NCI-H2227 treated with DMSO at 0.1 percent for 48 hours (cell line): Measurements from ENCODE around the gene MUC5AC.
"Not testable (repeated sequence)": the region's sequence is repeated elsewhere in the genome, so short reads cannot be mapped to it uniquely, and the experiment has no call there.

Experiments used
- DNase-seq: peaks from one replicate; lab custom pipeline; 2025; lab: John Stamatoyannopoulos, UW

MUC5AC gene

DNA sequence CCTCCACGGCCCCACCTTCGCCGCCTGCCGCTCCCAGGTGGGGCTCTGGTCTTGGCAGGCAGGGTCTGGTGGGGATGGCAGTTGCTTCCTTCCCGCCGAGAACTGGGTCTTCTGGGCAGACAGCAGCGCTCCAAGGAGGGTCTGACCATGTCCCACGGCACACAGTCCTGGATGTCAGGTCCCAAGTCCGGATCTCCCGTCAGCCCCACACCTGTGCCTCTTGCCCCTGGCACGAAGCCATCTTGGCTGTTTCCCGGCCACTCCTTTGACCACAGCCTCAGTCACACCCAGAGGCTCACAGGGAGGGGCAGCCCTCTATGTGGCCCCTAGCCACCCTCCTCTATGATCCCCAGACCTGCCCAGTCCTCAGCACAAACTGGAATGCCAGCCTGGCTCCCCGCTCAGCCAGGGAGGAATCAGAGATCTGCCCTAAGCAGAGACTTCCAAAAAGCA, 79.4 kb downstream of the MUC5AC start:
- no peak for DNase-seq

DNA sequence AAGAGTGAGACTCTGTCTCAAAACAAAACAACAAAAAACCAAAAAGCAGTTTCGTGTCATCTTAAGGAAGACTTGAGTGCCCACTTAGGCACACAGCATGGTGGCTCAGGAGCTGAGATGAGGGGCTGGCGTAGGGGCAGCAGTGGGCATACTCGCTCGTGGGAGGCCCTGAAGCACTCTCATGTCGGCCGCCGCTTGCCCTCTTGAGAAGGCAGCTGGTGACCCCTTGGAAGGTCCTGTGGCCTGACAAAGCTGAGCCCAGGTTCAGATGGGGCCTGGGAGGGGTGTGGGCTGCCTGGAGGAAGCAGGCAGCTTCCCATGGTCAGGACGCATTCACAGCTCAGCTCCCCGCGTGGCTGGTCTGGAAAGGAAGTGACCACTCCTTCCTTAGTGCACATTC, 80.1 kb downstream of the MUC5AC start:
- no peak for DNase-seq

DNA sequence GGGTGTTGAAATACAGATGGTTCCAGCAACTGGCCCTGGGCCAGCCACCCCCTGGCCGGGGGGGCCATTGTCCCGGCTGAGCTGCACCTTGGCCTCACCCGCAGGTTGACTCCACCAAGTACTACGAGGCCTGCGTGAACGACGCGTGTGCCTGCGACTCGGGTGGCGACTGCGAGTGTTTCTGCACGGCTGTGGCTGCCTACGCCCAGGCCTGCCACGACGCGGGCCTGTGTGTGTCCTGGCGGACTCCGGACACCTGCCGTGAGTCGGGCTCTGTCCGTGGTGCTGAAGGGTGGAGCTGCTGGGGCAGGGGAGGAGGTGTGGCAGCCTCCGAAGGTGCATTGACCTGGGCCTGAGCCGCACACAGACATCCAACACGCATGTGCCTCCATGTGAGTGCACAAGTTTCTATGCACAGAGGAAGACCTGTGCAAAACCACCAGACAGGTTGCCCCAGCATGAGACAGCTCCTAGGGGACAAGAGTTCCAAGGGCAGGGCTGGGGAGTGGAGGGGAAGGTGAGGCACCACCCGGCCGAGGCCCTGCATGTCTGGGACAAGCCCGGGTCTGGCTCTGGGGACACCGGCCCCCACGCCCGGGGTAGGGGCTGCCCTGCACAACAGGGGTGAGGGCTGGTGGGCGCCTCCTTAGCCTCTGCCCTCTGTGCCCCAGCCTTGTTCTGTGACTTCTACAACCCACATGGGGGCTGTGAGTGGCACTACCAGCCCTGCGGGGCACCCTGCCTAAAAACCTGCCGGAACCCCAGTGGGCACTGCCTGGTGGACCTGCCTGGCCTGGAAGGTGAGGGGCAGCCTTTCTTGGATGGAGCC, 81.2 kb downstream of the MUC5AC start:
- no peak for DNase-seq

DNA sequence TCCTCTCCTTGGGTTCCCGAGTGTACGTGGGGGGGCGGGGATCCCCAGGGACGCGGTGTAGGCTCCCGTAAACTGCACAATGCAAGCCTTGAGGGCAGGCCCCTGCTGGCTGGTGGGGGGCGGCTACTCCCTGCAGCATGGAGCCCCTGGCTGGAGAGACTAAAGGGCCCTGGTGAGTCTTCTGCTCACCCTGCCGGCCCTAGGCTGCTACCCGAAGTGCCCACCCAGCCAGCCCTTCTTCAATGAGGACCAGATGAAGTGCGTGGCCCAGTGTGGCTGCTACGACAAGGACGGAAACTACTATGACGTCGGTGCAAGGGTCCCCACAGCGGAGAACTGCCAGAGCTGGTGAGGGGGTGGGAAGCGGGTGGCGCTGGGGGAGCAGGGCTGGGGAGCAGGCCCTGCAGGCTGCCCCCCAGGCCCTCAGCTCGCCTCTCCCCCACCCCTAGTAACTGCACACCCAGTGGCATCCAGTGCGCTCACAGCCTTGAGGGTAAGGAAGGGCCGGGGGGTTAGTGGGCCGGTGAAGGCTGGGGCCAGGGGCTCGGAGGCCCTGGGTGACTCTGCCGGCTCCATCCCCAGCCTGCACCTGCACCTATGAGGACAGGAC, 81.9 kb downstream of the MUC5AC start:
- DNase-seq, result no peak

DNA sequence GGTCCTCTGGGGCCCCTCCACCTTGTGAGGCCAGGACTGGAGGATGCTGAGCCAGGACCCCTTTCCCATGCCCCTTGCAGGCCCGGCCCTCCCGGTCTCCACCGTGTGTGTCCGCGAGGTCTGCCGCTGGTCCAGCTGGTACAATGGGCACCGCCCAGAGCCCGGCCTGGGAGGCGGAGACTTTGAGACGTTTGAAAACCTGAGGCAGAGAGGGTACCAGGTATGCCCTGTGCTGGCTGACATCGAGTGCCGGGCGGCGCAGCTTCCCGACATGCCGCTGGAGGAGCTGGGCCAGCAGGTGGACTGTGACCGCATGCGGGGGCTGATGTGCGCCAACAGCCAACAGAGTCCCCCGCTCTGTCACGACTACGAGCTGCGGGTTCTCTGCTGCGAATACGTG, 83.0 kb downstream of the MUC5AC start:
- DNase-seq, result no peak

DNA sequence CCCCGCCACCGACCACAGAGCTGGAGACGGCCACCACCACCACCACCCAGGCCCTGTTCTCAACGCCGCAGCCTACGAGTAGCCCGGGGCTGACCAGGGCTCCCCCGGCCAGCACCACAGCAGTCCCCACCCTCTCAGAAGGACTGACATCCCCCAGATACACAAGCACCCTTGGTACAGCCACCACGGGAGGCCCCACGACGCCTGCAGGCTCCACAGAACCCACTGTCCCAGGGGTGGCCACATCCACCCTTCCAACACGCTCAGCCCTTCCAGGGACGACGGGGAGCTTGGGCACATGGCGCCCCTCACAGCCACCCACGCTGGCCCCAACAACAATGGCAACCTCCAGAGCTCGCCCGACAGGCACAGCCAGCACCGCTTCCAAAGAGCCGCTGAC, 84.0 kb downstream of the MUC5AC start:
- DNase-seq, result no peak

DNA sequence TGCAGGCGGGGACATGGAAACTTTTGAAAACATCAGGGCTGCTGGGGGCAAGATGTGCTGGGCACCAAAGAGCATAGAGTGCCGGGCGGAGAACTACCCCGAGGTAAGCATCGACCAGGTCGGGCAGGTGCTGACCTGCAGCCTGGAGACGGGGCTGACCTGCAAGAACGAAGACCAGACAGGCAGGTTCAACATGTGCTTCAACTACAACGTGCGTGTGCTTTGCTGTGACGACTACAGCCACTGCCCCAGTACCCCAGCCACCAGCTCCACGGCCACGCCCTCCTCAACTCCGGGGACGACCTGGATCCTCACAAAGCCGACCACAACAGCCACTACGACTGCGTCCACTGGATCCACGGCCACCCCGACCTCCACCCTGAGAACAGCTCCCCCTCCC, 84.5 kb downstream of the MUC5AC start:
- no peak for DNase-seq

DNA sequence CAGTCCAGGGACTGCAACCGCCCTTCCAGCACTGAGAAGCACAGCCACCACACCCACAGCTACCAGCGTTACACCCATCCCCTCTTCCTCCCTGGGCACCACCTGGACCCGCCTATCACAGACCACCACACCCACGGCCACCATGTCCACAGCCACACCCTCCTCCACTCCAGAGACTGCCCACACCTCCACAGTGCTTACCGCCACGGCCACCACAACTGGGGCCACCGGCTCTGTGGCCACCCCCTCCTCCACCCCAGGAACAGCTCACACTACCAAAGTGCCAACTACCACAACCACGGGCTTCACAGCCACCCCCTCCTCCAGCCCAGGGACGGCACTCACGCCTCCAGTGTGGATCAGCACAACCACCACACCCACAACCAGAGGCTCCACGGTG, 85.0 kb downstream of the MUC5AC start:
- DNase-seq, result not testable (repeated sequence)

DNA sequence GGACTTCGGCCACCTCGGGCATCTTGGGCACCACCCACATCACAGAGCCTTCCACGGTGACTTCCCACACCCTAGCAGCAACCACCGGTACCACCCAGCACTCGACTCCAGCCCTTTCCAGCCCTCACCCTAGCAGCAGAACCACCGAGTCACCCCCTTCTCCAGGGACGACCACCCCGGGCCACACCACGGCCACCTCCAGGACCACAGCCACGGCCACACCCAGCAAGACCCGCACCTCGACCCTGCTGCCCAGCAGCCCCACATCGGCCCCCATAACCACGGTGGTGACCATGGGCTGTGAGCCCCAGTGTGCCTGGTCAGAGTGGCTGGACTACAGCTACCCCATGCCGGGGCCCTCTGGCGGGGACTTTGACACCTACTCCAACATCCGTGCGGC, 85.8 kb downstream of the MUC5AC start:
- DNase-seq, result not testable (repeated sequence)

DNA sequence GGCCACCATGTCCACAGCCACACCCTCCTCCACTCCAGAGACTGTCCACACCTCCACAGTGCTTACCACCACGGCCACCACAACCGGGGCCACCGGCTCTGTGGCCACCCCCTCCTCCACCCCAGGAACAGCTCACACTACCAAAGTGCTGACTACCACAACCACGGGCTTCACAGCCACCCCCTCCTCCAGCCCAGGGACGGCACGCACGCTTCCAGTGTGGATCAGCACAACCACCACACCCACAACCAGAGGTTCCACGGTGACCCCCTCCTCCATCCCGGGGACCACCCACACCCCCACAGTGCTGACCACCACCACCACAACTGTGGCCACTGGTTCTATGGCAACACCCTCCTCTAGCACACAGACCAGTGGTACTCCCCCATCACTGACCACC, 86.8 kb downstream of the MUC5AC start:
- DNase-seq, result not testable (repeated sequence)

DNA sequence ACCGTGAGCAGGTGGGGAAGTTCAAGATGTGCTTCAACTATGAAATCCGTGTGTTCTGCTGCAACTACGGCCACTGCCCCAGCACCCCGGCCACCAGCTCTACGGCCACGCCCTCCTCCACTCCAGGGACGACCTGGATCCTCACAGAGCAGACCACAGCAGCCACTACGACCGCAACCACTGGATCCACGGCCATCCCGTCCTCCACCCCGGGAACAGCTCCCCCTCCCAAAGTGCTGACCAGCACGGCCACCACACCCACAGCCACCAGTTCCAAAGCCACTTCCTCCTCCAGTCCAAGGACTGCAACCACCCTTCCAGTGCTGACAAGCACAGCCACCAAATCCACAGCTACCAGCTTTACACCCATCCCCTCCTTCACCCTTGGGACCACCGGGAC, 88.0 kb downstream of the MUC5AC start:
- not testable (repeated sequence) for DNase-seq

DNA sequence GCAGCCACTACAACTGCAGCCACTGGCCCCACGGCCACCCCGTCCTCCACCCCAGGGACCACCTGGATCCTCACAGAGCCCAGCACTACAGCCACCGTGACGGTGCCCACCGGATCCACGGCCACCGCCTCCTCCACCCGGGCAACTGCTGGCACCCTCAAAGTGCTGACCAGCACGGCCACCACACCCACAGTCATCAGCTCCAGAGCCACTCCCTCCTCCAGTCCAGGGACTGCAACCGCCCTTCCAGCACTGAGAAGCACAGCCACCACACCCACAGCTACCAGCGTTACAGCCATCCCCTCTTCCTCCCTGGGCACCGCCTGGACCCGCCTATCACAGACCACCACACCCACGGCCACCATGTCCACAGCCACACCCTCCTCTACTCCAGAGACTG, 88.5 kb downstream of the MUC5AC start:
- not testable (repeated sequence) for DNase-seq

DNA sequence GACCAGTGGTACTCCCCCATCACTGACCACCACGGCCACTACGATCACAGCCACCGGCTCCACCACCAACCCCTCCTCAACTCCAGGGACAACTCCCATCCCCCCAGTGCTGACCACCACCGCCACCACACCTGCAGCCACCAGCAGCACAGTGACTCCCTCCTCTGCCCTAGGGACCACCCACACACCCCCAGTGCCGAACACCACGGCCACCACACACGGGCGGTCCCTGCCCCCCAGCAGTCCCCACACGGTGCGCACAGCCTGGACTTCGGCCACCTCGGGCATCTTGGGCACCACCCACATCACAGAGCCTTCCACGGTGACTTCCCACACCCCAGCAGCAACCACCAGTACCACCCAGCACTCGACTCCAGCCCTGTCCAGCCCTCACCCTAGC, 89.3 kb downstream of the MUC5AC start:
- DNase-seq, result not testable (repeated sequence)

DNA sequence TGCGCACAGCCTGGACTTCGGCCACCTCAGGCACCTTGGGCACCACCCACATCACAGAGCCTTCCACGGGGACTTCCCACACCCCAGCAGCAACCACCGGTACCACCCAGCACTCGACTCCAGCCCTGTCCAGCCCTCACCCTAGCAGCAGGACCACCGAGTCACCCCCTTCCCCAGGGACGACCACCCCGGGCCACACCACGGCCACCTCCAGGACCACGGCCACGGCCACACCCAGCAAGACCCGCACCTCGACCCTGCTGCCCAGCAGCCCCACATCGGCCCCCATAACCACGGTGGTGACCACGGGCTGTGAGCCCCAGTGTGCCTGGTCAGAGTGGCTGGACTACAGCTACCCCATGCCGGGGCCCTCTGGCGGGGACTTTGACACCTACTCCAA, 91.2 kb downstream of the MUC5AC start:
- not testable (repeated sequence) for DNase-seq

DNA sequence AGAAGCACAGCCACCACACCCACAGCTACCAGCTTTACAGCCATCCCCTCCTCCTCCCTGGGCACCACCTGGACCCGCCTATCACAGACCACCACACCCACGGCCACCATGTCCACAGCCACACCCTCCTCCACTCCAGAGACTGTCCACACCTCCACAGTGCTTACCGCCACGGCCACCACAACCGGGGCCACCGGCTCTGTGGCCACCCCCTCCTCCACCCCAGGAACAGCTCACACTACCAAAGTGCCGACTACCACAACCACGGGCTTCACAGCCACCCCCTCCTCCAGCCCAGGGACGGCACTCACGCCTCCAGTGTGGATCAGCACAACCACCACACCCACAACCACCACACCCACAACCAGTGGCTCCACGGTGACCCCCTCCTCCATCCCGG, 92.7 kb downstream of the MUC5AC start:
- not testable (repeated sequence) for DNase-seq
